Suprapubic skin (tissue), 4 donors: ENCODE measurements around the gene SLC35E3. TPM values are rescaled to one million over a fixed set of nuclear protein-coding genes. Genes with fewer than 3 reads are reported as not detected.

ENCODE experiments used
- DNase-seq, 2 donors: peaks; one replicate each; pipeline ENCODE4 v3.0.0-alpha.2; 2019; ENCODE audit warnings: low spot score in 2 of 2
- H3K27ac ChIP-seq: fragments of 200-600 bp; sonication (generic); one replicate; pipeline ENCODE4 v1.5.1; 2019
- H3K27me3 ChIP-seq: fragments of 200-600 bp; sonication (generic); one replicate; pipeline ENCODE4 v1.5.1; 2019
- H3K36me3 ChIP-seq: fragments of 200-600 bp; sonication (generic); one replicate; pipeline ENCODE4 v1.5.1; 2019
- H3K4me1 ChIP-seq: fragments of 200-600 bp; sonication (generic); one replicate; pipeline ENCODE4 v1.5.1; 2019
- H3K4me3 ChIP-seq: fragments of 200-600 bp; sonication (generic); one replicate; pipeline ENCODE4 v1.5.1; 2019; ENCODE audit warnings: mild to moderate bottlenecking
- H3K9me3 ChIP-seq: fragments of 200-600 bp; sonication (generic); one replicate; pipeline ENCODE4 v1.5.1; 2019
- EP300 ChIP-seq: sonication (generic); formaldehyde crosslinking; IDR thresholded peaks from one replicate; pipeline ENCODE4 v1.6.1; 2017; ENCODE audit warnings: antibody characterized with exemption
- POLR2A ChIP-seq, 2 donors: fragments of 450-650 bp; IDR thresholded peaks; one replicate each; pipeline ENCODE4 v1.6.1; 2017; ENCODE audit warnings: antibody characterized with exemption in 2 of 2, mild to moderate bottlenecking in 2 of 2, moderate library complexity in 2 of 2
- POLR2AphosphoS5 ChIP-seq, 3 donors: sonication (generic); formaldehyde crosslinking; IDR thresholded peaks; one replicate each; pipeline ENCODE4 v1.6.1; 2017; ENCODE audit warnings: antibody characterized with exemption in 3 of 3
- WGBS: methylation state at CpG from one replicate; pipeline ENCODE4 v1.1.5; 2018; 5-methylcytosine and 5-hydroxymethylcytosine counted together
- total RNA-seq, 4 donors: library from RNA; depleted of rRNA; stranded (reverse); fragments of >200 nt; gene quantifications; one replicate each; pipeline ENCODE4 v1.1.0, GENCODE V29; 2016
- TF ChIP-seq, protein P1 (sequence below), 2 donors: fragments of 200-600 bp in 1 of 2; fragments of 450-650 bp in 1 of 2; sonication (generic) in 1 of 2; IDR thresholded peaks; one replicate each; pipeline ENCODE4 v1.5.1; 2016 to 2019; ENCODE audit warnings: antibody characterized with exemption in 2 of 2, mild to moderate bottlenecking in 1 of 2, moderate library complexity in 1 of 2

Gene SLC35E3
- total RNA-seq, 4 donors from 2014 or later, result 3.6 to 17.0 (median 9.7) TPM

DNA sequence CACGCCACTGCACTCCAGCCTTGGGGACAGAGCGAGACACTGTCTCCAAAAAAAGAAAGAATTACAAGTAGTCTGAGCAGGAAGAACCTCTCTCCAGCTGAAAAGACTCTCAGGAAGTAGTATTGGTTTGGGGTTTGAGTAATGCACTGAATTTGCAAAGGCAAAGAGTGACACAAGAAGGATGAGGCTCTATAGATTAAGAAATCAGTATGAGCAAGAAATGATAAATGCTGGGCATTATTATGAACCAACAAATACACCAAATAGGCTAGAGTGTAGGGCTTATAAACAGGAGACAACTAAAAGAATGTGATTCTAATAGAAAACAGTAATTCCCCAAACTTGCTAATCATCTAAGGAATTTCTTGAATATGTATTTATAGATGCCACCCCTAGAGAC, 2.6 kb upstream of the SLC35E3 start:
- no peak overlapping the region for H3K4me3 ChIP-seq
- H3K27ac ChIP-seq, result no peak overlapping the region
- peaks cover 11% of the 10 kb centered on the region for H3K36me3 ChIP-seq
- TF ChIP-seq EP300, result no peak
- no peak for TF ChIP-seq POLR2A (IDR thresholded peaks at IDR 0.05)
- TF ChIP-seq POLR2AphosphoS5 (IDR thresholded peaks at IDR 0.05), result no peak
- TF ChIP-seq, protein P1, sequence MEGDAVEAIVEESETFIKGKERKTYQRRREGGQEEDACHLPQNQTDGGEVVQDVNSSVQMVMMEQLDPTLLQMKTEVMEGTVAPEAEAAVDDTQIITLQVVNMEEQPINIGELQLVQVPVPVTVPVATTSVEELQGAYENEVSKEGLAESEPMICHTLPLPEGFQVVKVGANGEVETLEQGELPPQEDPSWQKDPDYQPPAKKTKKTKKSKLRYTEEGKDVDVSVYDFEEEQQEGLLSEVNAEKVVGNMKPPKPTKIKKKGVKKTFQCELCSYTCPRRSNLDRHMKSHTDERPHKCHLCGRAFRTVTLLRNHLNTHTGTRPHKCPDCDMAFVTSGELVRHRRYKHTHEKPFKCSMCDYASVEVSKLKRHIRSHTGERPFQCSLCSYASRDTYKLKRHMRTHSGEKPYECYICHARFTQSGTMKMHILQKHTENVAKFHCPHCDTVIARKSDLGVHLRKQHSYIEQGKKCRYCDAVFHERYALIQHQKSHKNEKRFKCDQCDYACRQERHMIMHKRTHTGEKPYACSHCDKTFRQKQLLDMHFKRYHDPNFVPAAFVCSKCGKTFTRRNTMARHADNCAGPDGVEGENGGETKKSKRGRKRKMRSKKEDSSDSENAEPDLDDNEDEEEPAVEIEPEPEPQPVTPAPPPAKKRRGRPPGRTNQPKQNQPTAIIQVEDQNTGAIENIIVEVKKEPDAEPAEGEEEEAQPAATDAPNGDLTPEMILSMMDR (IDR thresholded peaks at IDR 0.05), result no peak
- H3K9me3 ChIP-seq, result no peaks in the 10 kb centered on the region
- 83% methylated on average over 2 of the region's 2 CpGs for WGBS
- H3K4me1 ChIP-seq, result peaks cover 21% of the 10 kb centered on the region
- no peak for DNase-seq
- no peaks in the 10 kb centered on the region for H3K27me3 ChIP-seq

DNA sequence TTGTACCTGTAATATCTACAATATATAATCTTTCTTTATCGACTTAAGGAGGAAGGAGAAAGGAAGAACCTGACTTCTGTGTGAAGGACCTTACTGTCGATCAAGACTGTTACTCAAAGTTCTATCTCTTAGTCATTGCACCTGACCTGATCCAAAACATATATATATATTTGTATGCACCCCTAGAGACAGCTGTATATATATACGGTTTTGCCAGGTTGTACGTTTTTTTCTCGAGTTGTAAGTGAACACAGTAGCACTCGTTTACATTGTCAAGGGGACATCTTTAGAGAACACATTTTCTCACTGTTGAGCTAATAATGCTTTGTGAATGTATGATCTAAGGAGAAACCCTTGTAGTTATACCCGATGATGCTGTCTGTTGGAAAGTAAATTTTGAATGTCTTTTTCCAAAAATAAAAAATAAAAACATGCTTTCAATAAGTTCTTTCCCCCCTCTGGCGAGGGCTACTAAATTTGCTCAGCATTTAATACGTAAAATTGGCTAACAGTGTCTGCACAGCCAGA, 536 bp upstream of the SLC35E3 start:
- peak overlapping the region; percentile 88 for H3K4me3 ChIP-seq
- H3K9me3 ChIP-seq, result no peaks in the 10 kb centered on the region
- H3K27me3 ChIP-seq, result no peaks in the 10 kb centered on the region
- 37% methylated on average over 9 of the region's 9 CpGs for WGBS
- TF ChIP-seq POLR2A (IDR thresholded peaks at IDR 0.05) (no peak), POLR2AphosphoS5 (IDR thresholded peaks at IDR 0.05) (no peak), EP300 (no peak)
- TF ChIP-seq, protein P1 (IDR thresholded peaks at IDR 0.05), result no peak
- peak overlapping the region; percentile 83 for H3K27ac ChIP-seq
- no peak for DNase-seq
- H3K4me1 ChIP-seq, result peaks cover 28% of the 10 kb centered on the region
- H3K36me3 ChIP-seq, result peaks cover 11% of the 10 kb centered on the region

- Histone ChIP-seq H3K9me3 (no peaks in the 10 kb centered on the region), H3K4me3 (peak overlapping the region; percentile 88), H3K27me3 (no peaks in the 10 kb centered on the region), H3K27ac (peak overlapping the region; percentile 83), H3K4me1 (peaks cover 30% of the 10 kb centered on the region), H3K36me3 (peaks cover 5% of the 10 kb centered on the region)
- 2% methylated on average over 15 of the region's 15 CpGs for WGBS
- peak; percentile 68 to 81 for DNase-seq
- TF ChIP-seq EP300 (no peak), POLR2AphosphoS5 (IDR thresholded peaks at IDR 0.05) (no peak), POLR2A (IDR thresholded peaks at IDR 0.05) (no peak)
- TF ChIP-seq, protein P1 (IDR thresholded peaks at IDR 0.05), result no peak
Observed at GRCh38 chr12:68746572-68747180, 700 bp downstream of the SLC35E3 start.

DNA sequence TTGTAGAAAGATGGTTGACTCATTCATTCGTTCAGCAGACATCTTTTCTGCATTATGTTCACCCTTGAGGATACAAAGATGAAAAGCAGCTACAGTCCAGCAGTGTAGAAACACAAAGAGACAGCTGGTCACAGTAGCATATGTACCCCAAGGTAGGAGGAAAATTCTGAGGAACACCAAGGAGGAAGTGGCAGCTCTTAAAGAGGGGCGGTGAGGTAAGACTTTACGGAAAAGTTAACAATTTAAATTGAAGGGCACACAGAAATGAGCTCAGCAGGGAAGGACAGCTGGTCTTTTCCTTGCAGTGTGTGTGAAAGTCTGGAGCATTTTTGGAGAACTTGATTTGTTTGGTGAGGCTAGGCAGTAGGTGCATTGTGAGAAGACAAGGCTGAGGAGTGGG, 3.5 kb downstream of the SLC35E3 start:
- Histone ChIP-seq H3K27ac (no peak overlapping the region), H3K27me3 (no peaks in the 10 kb centered on the region), H3K4me3 (no peak overlapping the region), H3K9me3 (no peaks in the 10 kb centered on the region), H3K36me3 (peaks cover 17% of the 10 kb centered on the region), H3K4me1 (peaks cover 30% of the 10 kb centered on the region)
- TF ChIP-seq POLR2AphosphoS5 (IDR thresholded peaks at IDR 0.05), result no peak
- TF ChIP-seq POLR2A (IDR thresholded peaks at IDR 0.05), result no peak
- TF ChIP-seq, protein P1 (IDR thresholded peaks at IDR 0.05), result no peak
- TF ChIP-seq EP300, result no peak
- WGBS, result 90% methylated on average over 3 of the region's 3 CpGs
- DNase-seq, result no peak

- TF ChIP-seq POLR2AphosphoS5 (IDR thresholded peaks at IDR 0.05) (no peak), EP300 (no peak), POLR2A (IDR thresholded peaks at IDR 0.05) (no peak)
- TF ChIP-seq, protein P1 (IDR thresholded peaks at IDR 0.05), result no peak
- 79% methylated on average over 4 of the region's 4 CpGs for WGBS
- DNase-seq, result no peak
Observed at GRCh38 chr12:68749861-68750260, 3.9 kb downstream of the SLC35E3 start.

More at GRCh38 chr12:68749861-68750260, 3.9 kb downstream of the SLC35E3 start:
- Histone ChIP-seq H3K4me3 (no peak overlapping the region), H3K27me3 (no peaks in the 10 kb centered on the region), H3K27ac (no peak overlapping the region), H3K4me1 (peaks cover 30% of the 10 kb centered on the region), H3K36me3 (peaks cover 19% of the 10 kb centered on the region), H3K9me3 (no peaks in the 10 kb centered on the region)
